WTC11 (cell line): ENCODE data around the gene INS. TPM values are rescaled to one million over a fixed set of nuclear protein-coding genes. Genes with fewer than 3 reads are reported as not detected.

ENCODE experiments used
- ATAC-seq: fragments of 200-7000 bp; cut with Tn5 transposase; 2 replicates; pipeline ENCODE4 v1.10.0; 2021; ENCODE audit warnings: mild to moderate bottlenecking, moderate library complexity
- CTCF ChIA-PET: fragments of 300-600 bp; sonication (Branson Sonifier 250); formaldehyde crosslinking; loops from one replicate; lab custom pipeline; 2021; ENCODE audit warnings: antibody characterized with exemption; lab: Charles Lee
- POLR2A ChIA-PET: fragments of 350-600 bp; sonication (Branson Sonifier 250); formaldehyde crosslinking; loops from one replicate; lab custom pipeline; 2021; ENCODE audit warnings: antibody characterized with exemption; lab: Charles Lee
- DNase-seq: peaks from one replicate; pipeline ENCODE4 v3.0.0; 2021; ENCODE audit warnings: low spot score
- H3K27ac Mint-ChIP-seq: 2 replicates; pipeline ENCODE4 v1.8.0; 2021; ENCODE audit warnings: mixed read lengths
- H3K27me3 Mint-ChIP-seq: 2 replicates; pipeline ENCODE4 v1.8.0; 2021; ENCODE audit warnings: low read depth, mild to moderate bottlenecking, moderate library complexity, mixed read lengths
- H3K36me3 Mint-ChIP-seq: 2 replicates; pipeline ENCODE4 v1.8.0; 2021; ENCODE audit warnings: mixed read lengths
- H3K4me1 Mint-ChIP-seq: 2 replicates; pipeline ENCODE4 v1.8.0; 2022; ENCODE audit warnings: mixed read lengths
- H3K4me3 Mint-ChIP-seq: 2 replicates; pipeline ENCODE4 v1.8.0; 2021; ENCODE audit warnings: mild to moderate bottlenecking, moderate library complexity, mixed read lengths
- H3K9me3 Mint-ChIP-seq: 2 replicates; pipeline ENCODE4 v1.8.0; 2021; ENCODE audit warnings: mixed read lengths
- CREM ChIP-seq: sonication (generic); formaldehyde crosslinking; IDR thresholded peaks from 2 replicates; pipeline ENCODE4 v1.8.1; 2022; ENCODE audit warnings: mild to moderate bottlenecking, missing genetic modification reagents, moderate library complexity
- GRHL2 ChIP-seq: fragments of 250-450 bp; sonication (Bioruptor Pico); IDR thresholded peaks from 2 replicates; pipeline ENCODE4 v1.8.0; 2022; ENCODE audit warnings: mild to moderate bottlenecking, moderate library complexity; ENCODE audit not compliant: insufficient replicate concordance, severe bottlenecking
- JAZF1 ChIP-seq: fragments of 250-450 bp; sonication (Bioruptor Pico); IDR thresholded peaks from 2 replicates; pipeline ENCODE4 v1.9.0; 2021; ENCODE audit warnings: moderate library complexity, mild to moderate bottlenecking, inconsistent platforms
- MYBL2 ChIP-seq: sonication (generic); formaldehyde crosslinking; IDR thresholded peaks from 2 replicates; pipeline ENCODE4 v1.8.1; 2023; ENCODE audit warnings: mild to moderate bottlenecking, moderate library complexity, missing genetic modification reagents
- NFE2L1 ChIP-seq: sonication (generic); formaldehyde crosslinking; IDR thresholded peaks from 2 replicates; pipeline ENCODE4 v1.8.1; 2023; ENCODE audit warnings: missing genetic modification reagents
- NR2C2 ChIP-seq: sonication (generic); formaldehyde crosslinking; IDR thresholded peaks from 2 replicates; pipeline ENCODE4 v1.8.0; 2022; ENCODE audit warnings: mild to moderate bottlenecking, missing genetic modification reagents
- OVOL2 ChIP-seq: fragments of 250-450 bp; sonication (Bioruptor Pico); IDR thresholded peaks from 2 replicates; pipeline ENCODE4 v1.9.0; 2021; ENCODE audit warnings: mild to moderate bottlenecking, borderline replicate concordance
- ZNF121 ChIP-seq: sonication (generic); formaldehyde crosslinking; IDR thresholded peaks from 2 replicates; pipeline ENCODE4 v1.8.0; 2023; ENCODE audit warnings: missing genetic modification reagents
- ZNF232 ChIP-seq: sonication (generic); formaldehyde crosslinking; IDR thresholded peaks from 2 replicates; pipeline ENCODE4 v1.8.0; 2022; ENCODE audit warnings: mild to moderate bottlenecking, missing genetic modification reagents
- ZNF416 ChIP-seq: fragments of 250-450 bp; sonication (Bioruptor Pico); IDR thresholded peaks from 2 replicates; pipeline ENCODE4 v1.9.0; 2021; ENCODE audit warnings: mild to moderate bottlenecking, inconsistent platforms
- total RNA-seq: library from RNA; stranded (reverse); gene quantifications from 3 replicates; pipeline ENCODE4 v1.2.3, GENCODE V29; 2021
- TF ChIP-seq, protein P1 (sequence below): fragments of 250-450 bp; sonication (Bioruptor Pico); IDR thresholded peaks from 2 replicates; pipeline ENCODE4 v1.9.0; 2021; ENCODE audit warnings: moderate library complexity, mild to moderate bottlenecking, inconsistent platforms, borderline replicate concordance
- TF ChIP-seq, protein P2 (sequence below): sonication (generic); formaldehyde crosslinking; IDR thresholded peaks from 2 replicates; pipeline ENCODE4 v1.8.0; 2022; ENCODE audit warnings: mild to moderate bottlenecking, missing genetic modification reagents
- TF ChIP-seq, protein P3 (sequence below): sonication (generic); formaldehyde crosslinking; IDR thresholded peaks from 2 replicates; pipeline ENCODE4 v1.8.0; 2022; ENCODE audit warnings: mild to moderate bottlenecking, missing genetic modification reagents
- TF ChIP-seq, protein P4 (sequence below): sonication (generic); formaldehyde crosslinking; IDR thresholded peaks from 2 replicates; pipeline ENCODE4 v1.8.1; 2022; ENCODE audit warnings: mild to moderate bottlenecking, missing genetic modification reagents, moderate library complexity, borderline replicate concordance
- TF ChIP-seq, protein P5 (sequence below): sonication (generic); formaldehyde crosslinking; IDR thresholded peaks from 2 replicates; pipeline ENCODE4 v1.8.1; 2022; ENCODE audit warnings: low read depth, mild to moderate bottlenecking, moderate library complexity, missing genetic modification reagents, borderline replicate concordance
- TF ChIP-seq, protein P6 (sequence below): sonication (generic); formaldehyde crosslinking; IDR thresholded peaks from 2 replicates; pipeline ENCODE4 v1.8.1; 2022; ENCODE audit warnings: low read depth, missing genetic modification reagents, borderline replicate concordance
- TF ChIP-seq, protein P7 (sequence below): fragments of 200-600 bp; IDR thresholded peaks from 2 replicates; pipeline ENCODE4 v1.8.0; 2022; ENCODE audit warnings: antibody characterized with exemption
- TF ChIP-seq, protein P8 (sequence below): sonication (generic); formaldehyde crosslinking; IDR thresholded peaks from 2 replicates; pipeline ENCODE4 v1.8.0; 2022; ENCODE audit warnings: mild to moderate bottlenecking, missing genetic modification reagents
- TF ChIP-seq, protein P9 (sequence below): sonication (generic); formaldehyde crosslinking; IDR thresholded peaks from 2 replicates; pipeline ENCODE4 v1.8.1; 2023; ENCODE audit warnings: mild to moderate bottlenecking, missing genetic modification reagents, borderline replicate concordance

INS gene
- total RNA-seq, 1 experiment from 2014 or later, result not detected

DNA sequence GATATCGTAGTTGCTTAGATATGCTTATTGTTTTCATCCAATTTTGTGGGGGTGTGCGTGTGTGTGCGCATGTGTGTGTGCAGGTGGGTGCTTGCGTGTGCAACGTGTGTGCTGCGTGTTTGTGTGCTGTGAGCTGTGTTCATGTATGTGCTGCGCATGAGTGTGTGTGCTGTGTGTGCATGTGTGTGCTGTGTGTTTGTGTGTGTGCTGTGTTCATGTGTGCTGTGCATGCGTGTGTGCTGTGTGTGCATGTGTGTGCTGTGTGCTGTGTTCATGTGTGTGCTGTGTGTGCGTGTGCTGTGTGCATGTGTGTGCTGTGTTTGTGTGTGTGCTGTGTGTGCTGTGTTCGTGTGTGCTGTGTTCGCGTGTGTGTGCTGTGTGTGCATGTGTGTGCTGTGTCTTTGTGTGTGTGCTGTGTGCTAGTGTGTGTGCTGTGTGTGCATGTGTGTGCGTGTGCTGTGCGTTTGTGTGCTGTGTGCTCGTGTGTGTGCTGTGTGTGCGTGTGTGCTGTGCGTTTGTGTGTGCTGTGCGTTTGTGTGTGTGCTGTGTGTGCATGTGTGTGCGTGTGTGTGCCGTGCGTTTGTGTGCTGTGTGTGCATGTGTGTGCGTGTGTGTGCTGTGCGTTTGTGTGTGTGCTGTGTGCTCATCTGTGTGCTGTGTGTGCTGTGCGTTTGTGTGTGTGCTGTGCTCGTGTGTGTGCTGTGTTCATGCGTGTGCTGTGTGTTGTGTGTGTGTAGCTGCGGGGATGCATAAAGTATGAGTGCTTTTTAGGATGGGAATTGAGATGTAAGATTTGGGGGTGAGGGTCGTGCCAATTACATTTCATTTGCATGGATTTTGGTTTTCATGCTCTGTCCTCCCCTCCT, 29.4 kb downstream of the INS start:
- Mint-ChIP-seq H3K4me1 (peaks cover 5% of the 10 kb centered on the region), H3K27me3 (peaks cover 50% of the 10 kb centered on the region), H3K9me3 (peaks cover 5% of the 10 kb centered on the region; the same call in 1 of the 2 replicates), H3K36me3 (no peaks in the 10 kb centered on the region), H3K27ac (no peak overlapping the region), H3K4me3 (no peak overlapping the region)
- ATAC-seq (no peak), DNase-seq (no peak)
- CTCF ChIA-PET, result interaction anchor here (2.5 kb wide), 1 partner anchor 20 kb away, joined by 15 read pairs; no protein-coding TSS in a partner anchor
- POLR2A ChIA-PET, result no interaction called here
- TF ChIP-seq CREM (CRISPR knock-in tag), result no peak

DNA sequence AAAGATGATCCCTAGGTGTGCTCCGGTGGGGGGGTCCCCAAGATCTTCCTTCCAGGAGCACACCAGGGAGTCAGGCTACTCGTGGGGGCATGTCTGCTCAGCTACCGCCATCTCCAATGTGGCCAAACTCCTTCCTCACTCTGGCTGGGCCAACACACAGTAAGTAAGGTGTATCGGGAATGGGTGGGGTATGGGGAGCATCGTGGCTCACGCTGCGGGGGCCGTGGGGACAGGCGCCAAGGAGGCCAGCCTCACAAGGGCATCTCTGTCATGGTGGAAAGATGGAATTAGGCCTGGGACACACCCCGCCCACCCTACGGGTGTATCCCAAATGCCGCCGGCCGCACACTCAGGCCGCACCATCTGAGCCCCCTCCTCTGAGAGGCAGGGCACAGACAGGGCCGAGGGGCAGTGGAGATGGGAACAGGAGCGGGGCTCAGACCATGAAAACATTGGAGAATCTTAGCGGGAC, 30.1 kb downstream of the INS start:
- ATAC-seq, result no peak
- POLR2A ChIA-PET, result no interaction called here
- Mint-ChIP-seq H3K27ac (no peak overlapping the region), H3K4me1 (peaks cover under 1% of the 10 kb centered on the region; the same call in 1 of the 2 replicates), H3K9me3 (peaks cover 5% of the 10 kb centered on the region; the same call in 1 of the 2 replicates), H3K36me3 (no peaks in the 10 kb centered on the region), H3K27me3 (peaks cover 43% of the 10 kb centered on the region), H3K4me3 (no peak overlapping the region)
- CTCF ChIA-PET, result no interaction called here
- DNase-seq, result no peak
- TF ChIP-seq, protein P1, sequence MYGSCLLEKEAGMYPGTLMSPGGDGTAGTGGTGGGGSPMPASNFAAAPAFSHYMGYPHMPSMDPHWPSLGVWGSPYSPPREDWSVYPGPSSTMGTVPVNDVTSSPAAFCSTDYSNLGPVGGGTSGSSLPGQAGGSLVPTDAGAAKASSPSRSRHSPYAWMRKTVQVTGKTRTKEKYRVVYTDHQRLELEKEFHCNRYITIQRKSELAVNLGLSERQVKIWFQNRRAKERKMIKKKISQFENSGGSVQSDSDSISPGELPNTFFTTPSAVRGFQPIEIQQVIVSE (CRISPR knock-in tag), result no peak
- no peak for TF ChIP-seq ZNF416
- no peak for TF ChIP-seq NFE2L1 (CRISPR knock-in tag)
- TF ChIP-seq, protein P2, sequence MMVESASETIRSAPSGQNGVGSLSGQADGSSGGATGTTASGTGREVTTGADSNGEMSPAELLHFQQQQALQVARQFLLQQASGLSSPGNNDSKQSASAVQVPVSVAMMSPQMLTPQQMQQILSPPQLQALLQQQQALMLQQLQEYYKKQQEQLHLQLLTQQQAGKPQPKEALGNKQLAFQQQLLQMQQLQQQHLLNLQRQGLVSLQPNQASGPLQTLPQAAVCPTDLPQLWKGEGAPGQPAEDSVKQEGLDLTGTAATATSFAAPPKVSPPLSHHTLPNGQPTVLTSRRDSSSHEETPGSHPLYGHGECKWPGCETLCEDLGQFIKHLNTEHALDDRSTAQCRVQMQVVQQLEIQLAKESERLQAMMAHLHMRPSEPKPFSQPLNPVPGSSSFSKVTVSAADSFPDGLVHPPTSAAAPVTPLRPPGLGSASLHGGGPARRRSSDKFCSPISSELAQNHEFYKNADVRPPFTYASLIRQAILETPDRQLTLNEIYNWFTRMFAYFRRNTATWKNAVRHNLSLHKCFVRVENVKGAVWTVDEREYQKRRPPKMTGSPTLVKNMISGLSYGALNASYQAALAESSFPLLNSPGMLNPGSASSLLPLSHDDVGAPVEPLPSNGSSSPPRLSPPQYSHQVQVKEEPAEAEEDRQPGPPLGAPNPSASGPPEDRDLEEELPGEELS (CRISPR knock-in tag), result no peak
- no peak for TF ChIP-seq ZNF121 (CRISPR knock-in tag)
- TF ChIP-seq NR2C2 (CRISPR knock-in tag), result no peak
- TF ChIP-seq, protein P3, sequence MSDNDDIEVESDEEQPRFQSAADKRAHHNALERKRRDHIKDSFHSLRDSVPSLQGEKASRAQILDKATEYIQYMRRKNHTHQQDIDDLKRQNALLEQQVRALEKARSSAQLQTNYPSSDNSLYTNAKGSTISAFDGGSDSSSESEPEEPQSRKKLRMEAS, result no peak
- TF ChIP-seq, protein P4, sequence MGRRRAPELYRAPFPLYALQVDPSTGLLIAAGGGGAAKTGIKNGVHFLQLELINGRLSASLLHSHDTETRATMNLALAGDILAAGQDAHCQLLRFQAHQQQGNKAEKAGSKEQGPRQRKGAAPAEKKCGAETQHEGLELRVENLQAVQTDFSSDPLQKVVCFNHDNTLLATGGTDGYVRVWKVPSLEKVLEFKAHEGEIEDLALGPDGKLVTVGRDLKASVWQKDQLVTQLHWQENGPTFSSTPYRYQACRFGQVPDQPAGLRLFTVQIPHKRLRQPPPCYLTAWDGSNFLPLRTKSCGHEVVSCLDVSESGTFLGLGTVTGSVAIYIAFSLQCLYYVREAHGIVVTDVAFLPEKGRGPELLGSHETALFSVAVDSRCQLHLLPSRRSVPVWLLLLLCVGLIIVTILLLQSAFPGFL, result no peak
- no peak for TF ChIP-seq JAZF1 (CRISPR knock-in tag)
- TF ChIP-seq, protein P5, sequence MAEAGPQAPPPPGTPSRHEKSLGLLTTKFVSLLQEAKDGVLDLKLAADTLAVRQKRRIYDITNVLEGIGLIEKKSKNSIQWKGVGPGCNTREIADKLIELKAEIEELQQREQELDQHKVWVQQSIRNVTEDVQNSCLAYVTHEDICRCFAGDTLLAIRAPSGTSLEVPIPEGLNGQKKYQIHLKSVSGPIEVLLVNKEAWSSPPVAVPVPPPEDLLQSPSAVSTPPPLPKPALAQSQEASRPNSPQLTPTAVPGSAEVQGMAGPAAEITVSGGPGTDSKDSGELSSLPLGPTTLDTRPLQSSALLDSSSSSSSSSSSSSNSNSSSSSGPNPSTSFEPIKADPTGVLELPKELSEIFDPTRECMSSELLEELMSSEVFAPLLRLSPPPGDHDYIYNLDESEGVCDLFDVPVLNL (CRISPR knock-in tag), result no peak
- TF ChIP-seq, protein P6, sequence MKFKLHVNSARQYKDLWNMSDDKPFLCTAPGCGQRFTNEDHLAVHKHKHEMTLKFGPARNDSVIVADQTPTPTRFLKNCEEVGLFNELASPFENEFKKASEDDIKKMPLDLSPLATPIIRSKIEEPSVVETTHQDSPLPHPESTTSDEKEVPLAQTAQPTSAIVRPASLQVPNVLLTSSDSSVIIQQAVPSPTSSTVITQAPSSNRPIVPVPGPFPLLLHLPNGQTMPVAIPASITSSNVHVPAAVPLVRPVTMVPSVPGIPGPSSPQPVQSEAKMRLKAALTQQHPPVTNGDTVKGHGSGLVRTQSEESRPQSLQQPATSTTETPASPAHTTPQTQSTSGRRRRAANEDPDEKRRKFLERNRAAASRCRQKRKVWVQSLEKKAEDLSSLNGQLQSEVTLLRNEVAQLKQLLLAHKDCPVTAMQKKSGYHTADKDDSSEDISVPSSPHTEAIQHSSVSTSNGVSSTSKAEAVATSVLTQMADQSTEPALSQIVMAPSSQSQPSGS (CRISPR knock-in tag), result no peak
- TF ChIP-seq, protein P7, sequence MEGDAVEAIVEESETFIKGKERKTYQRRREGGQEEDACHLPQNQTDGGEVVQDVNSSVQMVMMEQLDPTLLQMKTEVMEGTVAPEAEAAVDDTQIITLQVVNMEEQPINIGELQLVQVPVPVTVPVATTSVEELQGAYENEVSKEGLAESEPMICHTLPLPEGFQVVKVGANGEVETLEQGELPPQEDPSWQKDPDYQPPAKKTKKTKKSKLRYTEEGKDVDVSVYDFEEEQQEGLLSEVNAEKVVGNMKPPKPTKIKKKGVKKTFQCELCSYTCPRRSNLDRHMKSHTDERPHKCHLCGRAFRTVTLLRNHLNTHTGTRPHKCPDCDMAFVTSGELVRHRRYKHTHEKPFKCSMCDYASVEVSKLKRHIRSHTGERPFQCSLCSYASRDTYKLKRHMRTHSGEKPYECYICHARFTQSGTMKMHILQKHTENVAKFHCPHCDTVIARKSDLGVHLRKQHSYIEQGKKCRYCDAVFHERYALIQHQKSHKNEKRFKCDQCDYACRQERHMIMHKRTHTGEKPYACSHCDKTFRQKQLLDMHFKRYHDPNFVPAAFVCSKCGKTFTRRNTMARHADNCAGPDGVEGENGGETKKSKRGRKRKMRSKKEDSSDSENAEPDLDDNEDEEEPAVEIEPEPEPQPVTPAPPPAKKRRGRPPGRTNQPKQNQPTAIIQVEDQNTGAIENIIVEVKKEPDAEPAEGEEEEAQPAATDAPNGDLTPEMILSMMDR, result no peak
- TF ChIP-seq OVOL2 (CRISPR knock-in tag), result no peak
- TF ChIP-seq, protein P8, sequence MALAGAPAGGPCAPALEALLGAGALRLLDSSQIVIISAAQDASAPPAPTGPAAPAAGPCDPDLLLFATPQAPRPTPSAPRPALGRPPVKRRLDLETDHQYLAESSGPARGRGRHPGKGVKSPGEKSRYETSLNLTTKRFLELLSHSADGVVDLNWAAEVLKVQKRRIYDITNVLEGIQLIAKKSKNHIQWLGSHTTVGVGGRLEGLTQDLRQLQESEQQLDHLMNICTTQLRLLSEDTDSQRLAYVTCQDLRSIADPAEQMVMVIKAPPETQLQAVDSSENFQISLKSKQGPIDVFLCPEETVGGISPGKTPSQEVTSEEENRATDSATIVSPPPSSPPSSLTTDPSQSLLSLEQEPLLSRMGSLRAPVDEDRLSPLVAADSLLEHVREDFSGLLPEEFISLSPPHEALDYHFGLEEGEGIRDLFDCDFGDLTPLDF, result no peak
- TF ChIP-seq, protein P9, sequence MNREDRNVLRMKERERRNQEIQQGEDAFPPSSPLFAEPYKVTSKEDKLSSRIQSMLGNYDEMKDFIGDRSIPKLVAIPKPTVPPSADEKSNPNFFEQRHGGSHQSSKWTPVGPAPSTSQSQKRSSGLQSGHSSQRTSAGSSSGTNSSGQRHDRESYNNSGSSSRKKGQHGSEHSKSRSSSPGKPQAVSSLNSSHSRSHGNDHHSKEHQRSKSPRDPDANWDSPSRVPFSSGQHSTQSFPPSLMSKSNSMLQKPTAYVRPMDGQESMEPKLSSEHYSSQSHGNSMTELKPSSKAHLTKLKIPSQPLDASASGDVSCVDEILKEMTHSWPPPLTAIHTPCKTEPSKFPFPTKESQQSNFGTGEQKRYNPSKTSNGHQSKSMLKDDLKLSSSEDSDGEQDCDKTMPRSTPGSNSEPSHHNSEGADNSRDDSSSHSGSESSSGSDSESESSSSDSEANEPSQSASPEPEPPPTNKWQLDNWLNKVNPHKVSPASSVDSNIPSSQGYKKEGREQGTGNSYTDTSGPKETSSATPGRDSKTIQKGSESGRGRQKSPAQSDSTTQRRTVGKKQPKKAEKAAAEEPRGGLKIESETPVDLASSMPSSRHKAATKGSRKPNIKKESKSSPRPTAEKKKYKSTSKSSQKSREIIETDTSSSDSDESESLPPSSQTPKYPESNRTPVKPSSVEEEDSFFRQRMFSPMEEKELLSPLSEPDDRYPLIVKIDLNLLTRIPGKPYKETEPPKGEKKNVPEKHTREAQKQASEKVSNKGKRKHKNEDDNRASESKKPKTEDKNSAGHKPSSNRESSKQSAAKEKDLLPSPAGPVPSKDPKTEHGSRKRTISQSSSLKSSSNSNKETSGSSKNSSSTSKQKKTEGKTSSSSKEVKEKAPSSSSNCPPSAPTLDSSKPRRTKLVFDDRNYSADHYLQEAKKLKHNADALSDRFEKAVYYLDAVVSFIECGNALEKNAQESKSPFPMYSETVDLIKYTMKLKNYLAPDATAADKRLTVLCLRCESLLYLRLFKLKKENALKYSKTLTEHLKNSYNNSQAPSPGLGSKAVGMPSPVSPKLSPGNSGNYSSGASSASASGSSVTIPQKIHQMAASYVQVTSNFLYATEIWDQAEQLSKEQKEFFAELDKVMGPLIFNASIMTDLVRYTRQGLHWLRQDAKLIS (CRISPR knock-in tag), result no peak
- TF ChIP-seq GRHL2 (CRISPR knock-in tag), result no peak
- no peak for TF ChIP-seq MYBL2 (CRISPR knock-in tag)
- no peak for TF ChIP-seq ZNF232 (CRISPR knock-in tag)
